ENCODE measurements around the gene NIFK. TPM values are rescaled to one million over a fixed set of nuclear protein-coding genes. Genes with fewer than 3 reads are reported as not detected.

Gene NIFK
- total RNA-seq, 4 donors from 2014 or later, result 33.1 to 97.6 (median 50.1) TPM

- no peak for TF ChIP-seq CTCF (IDR thresholded peaks at IDR 0.05)
- ATAC-seq (ENCODE audit: low FRiP score), result no peak
- no peak for DNase-seq (ENCODE audit: low spot score)
Observed at GRCh38 chr2:121731366-121731765, 5.3 kb downstream of the NIFK start.

- ATAC-seq (ENCODE audit: low FRiP score) (no peak), DNase-seq (ENCODE audit: low spot score) (no peak)
- TF ChIP-seq CTCF (IDR thresholded peaks at IDR 0.05), result no peak
Observed at GRCh38 chr2:121727950-121728349, 8.7 kb downstream of the NIFK start.

GRCh38 chr2:121727332-121727731 lies 9.3 kb downstream of the NIFK start:
- ATAC-seq (ENCODE audit: low FRiP score) (no peak), DNase-seq (ENCODE audit: low spot score) (no peak)
- TF ChIP-seq CTCF (IDR thresholded peaks at IDR 0.05), result no peak

- no peak for ATAC-seq (ENCODE audit: low FRiP score)
Observed at GRCh38 chr2:121723316-121723715, 13.4 kb downstream of the NIFK start.

GRCh38 chr2:121722479-121722878 lies 14.2 kb downstream of the NIFK start:
- TF ChIP-seq CTCF (IDR thresholded peaks at IDR 0.05), result no peak
- ATAC-seq (ENCODE audit: low FRiP score) (no peak), DNase-seq (ENCODE audit: low spot score) (no peak)

More at GRCh38 chr2:121723316-121723715, 13.4 kb downstream of the NIFK start:
- no peak for TF ChIP-seq CTCF (IDR thresholded peaks at IDR 0.05)
- no peak for DNase-seq (ENCODE audit: low spot score)

- DNase-seq (ENCODE audit: low spot score) (no peak), ATAC-seq (ENCODE audit: low FRiP score) (peak; percentile 87)
- TF ChIP-seq CTCF (IDR thresholded peaks at IDR 0.05), result no peak
Observed at GRCh38 chr2:121721926-121722325, 14.7 kb downstream of the NIFK start.

- ATAC-seq (ENCODE audit: low FRiP score) (no peak), DNase-seq (ENCODE audit: low spot score) (no peak)
- TF ChIP-seq CTCF (IDR thresholded peaks at IDR 0.05), result no peak
Observed at GRCh38 chr2:121717529-121717928, 19.1 kb downstream of the NIFK start.

Data from omental fat pad (tissue), 4 donors.